Measurements from ENCODE around the gene LRBA.

- TF ChIP-seq CTCF (IDR thresholded peaks at IDR 0.05; ENCODE audit: low read depth, low read length, poor library complexity, severe bottlenecking) (no peak), EZH2phosphoT487 (IDR thresholded peaks at IDR 0.05; ENCODE audit: borderline replicate concordance, low read length) (no peak)
Measured at GRCh38 chr4:150256225-150256620, 758.9 kb downstream of the LRBA start.
